GM19463 (cell line): Measurements from ENCODE around the gene RPRD1A.
"Not testable (repeated sequence)": the region's sequence is repeated elsewhere in the genome, so short reads cannot be mapped to it uniquely, and the experiment has no call there.

Source experiments
- ATAC-seq: cut with Tn5 transposase; IDR thresholded peaks from one replicate; pipeline ENCODE4 v1.9.1; 2021; ENCODE audit warnings: mild to moderate bottlenecking, moderate library complexity; ENCODE audit not compliant: unreplicated experiment

Gene RPRD1A

GRCh38 chr18:36078751-36079529 lies 11.6 kb upstream of the RPRD1A start:
- ATAC-seq, result no peak

- not testable (repeated sequence) for ATAC-seq
Observed at GRCh38 chr18:36077764-36078163, 10.4 kb upstream of the RPRD1A start.

GRCh38 chr18:36075862-36076587 lies 8.7 kb upstream of the RPRD1A start:
- peak; percentile 56 for ATAC-seq

- ATAC-seq, result no peak
Observed at GRCh38 chr18:36074435-36074834, 7.1 kb upstream of the RPRD1A start.

GRCh38 chr18:36073676-36074075 lies 6.3 kb upstream of the RPRD1A start:
- ATAC-seq, result no peak

GRCh38 chr18:36072406-36072805 lies 5.0 kb upstream of the RPRD1A start:
- ATAC-seq, result not testable (repeated sequence)

- no peak for ATAC-seq
Observed at GRCh38 chr18:36066686-36067054, 689 bp downstream of the RPRD1A start.

- ATAC-seq, result no peak
Observed at GRCh38 chr18:36066001-36066400, 1.4 kb downstream of the RPRD1A start.

GRCh38 chr18:36064809-36065079 lies 2.6 kb downstream of the RPRD1A start:
- not testable (repeated sequence) for ATAC-seq

- ATAC-seq, result no peak
Observed at GRCh38 chr18:36064027-36064808, 3.1 kb downstream of the RPRD1A start.

- no peak for ATAC-seq
Observed at GRCh38 chr18:36058674-36059073, 8.7 kb downstream of the RPRD1A start.

- no peak for ATAC-seq
Observed at GRCh38 chr18:36051760-36052159, 15.6 kb downstream of the RPRD1A start.

- no peak for ATAC-seq
Observed at GRCh38 chr18:36050479-36050878, 16.9 kb downstream of the RPRD1A start.

- ATAC-seq, result no peak
Observed at GRCh38 chr18:36047521-36047920, 19.8 kb downstream of the RPRD1A start.

GRCh38 chr18:36046898-36047297 lies 20.5 kb downstream of the RPRD1A start:
- ATAC-seq, result no peak

- no peak for ATAC-seq
Observed at GRCh38 chr18:36045241-36045991, 21.9 kb downstream of the RPRD1A start.

GRCh38 chr18:36043153-36043552 lies 24.2 kb downstream of the RPRD1A start:
- no peak for ATAC-seq

GRCh38 chr18:36041146-36041545 lies 26.2 kb downstream of the RPRD1A start:
- ATAC-seq, result no peak

- no peak for ATAC-seq
Observed at GRCh38 chr18:36038102-36038663, 29.2 kb downstream of the RPRD1A start.

- no peak for ATAC-seq
Observed at GRCh38 chr18:36035253-36035652, 32.1 kb downstream of the RPRD1A start.
